Liver (tissue), 3 donors: ENCODE data around the gene NUP205.

Experiments used
- EGR1 ChIP-seq, 2 donors: IDR thresholded peaks; 2 replicates each; pipeline ENCODE4 v1.6.1; 2016 to 2018; ENCODE audit warnings: antibody characterized with exemption in 2 of 2, low read depth in 2 of 2
- GABPA ChIP-seq, 2 donors: IDR thresholded peaks in 1 of 2; conservative IDR thresholded peaks in 1 of 2; 2 replicates each; pipeline ENCODE4 v1.6.1; 2016; ENCODE audit warnings: antibody characterized with exemption in 2 of 2, mild to moderate bottlenecking in 1 of 2, moderate library complexity in 1 of 2
- HNF4G ChIP-seq: IDR thresholded peaks from 2 replicates; pipeline ENCODE4 v1.6.1; 2016; ENCODE audit warnings: antibody characterized with exemption
- RAD21 ChIP-seq, 2 donors: IDR thresholded peaks; 2 replicates each; pipeline ENCODE4 v1.6.1; 2016; ENCODE audit warnings: antibody characterized with exemption in 2 of 2, mild to moderate bottlenecking in 2 of 2
- YY1 ChIP-seq: IDR thresholded peaks from 2 replicates; pipeline ENCODE4 v1.6.1; 2016; ENCODE audit warnings: antibody characterized with exemption, mild to moderate bottlenecking
- TF ChIP-seq, protein P1 (sequence below): fragments of 150-350 bp; IDR thresholded peaks from 2 replicates; pipeline ENCODE4 v1.5.1; 2017; ENCODE audit warnings: improper control_type of control experiment, low read depth, low read length; ENCODE audit not compliant: missing input control
- donor health status: healthy.
- donor health status: healthy.

DNA sequence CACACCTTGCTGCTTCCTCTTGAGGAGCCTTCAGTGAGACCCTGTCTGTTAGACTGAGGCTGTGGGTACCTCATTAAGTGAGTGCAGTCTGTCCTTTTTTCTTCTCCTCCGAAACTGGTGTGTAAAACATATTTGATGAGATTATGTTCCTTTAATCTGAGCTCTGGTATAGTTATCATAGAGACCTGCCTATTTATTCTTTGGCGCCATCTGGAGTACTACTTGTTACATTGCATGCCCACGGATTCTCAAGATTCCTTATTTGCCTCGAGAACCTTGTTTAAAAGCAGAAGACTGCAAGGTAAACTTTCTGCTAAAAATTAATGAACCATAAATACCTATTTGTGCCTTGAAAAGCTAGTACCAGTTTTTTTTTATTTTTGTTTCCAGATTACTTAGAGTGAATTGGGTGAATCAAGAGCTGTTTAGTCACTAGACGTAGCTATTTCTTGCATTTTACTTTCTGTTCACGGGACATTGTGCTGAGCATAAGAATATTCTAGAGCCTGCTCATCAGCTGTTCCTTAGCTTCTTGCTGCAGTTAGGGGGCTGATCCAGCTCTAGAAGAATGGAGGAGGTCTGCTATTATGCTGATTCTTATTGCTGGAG, 87.7 kb downstream of the NUP205 start:
- TF ChIP-seq, protein P1, sequence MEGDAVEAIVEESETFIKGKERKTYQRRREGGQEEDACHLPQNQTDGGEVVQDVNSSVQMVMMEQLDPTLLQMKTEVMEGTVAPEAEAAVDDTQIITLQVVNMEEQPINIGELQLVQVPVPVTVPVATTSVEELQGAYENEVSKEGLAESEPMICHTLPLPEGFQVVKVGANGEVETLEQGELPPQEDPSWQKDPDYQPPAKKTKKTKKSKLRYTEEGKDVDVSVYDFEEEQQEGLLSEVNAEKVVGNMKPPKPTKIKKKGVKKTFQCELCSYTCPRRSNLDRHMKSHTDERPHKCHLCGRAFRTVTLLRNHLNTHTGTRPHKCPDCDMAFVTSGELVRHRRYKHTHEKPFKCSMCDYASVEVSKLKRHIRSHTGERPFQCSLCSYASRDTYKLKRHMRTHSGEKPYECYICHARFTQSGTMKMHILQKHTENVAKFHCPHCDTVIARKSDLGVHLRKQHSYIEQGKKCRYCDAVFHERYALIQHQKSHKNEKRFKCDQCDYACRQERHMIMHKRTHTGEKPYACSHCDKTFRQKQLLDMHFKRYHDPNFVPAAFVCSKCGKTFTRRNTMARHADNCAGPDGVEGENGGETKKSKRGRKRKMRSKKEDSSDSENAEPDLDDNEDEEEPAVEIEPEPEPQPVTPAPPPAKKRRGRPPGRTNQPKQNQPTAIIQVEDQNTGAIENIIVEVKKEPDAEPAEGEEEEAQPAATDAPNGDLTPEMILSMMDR, result peak; percentile 77
- TF ChIP-seq GABPA (IDR thresholded peaks at IDR 0.05 in 1 of 2, conservative IDR thresholded peaks at IDR 0.05 in 1 of 2), result no peak
- peak; percentile 80 to 87 for TF ChIP-seq RAD21 (IDR thresholded peaks at IDR 0.05)
- TF ChIP-seq HNF4G, result no peak
- no peak for TF ChIP-seq EGR1 (IDR thresholded peaks at IDR 0.05; ENCODE audit: low read depth in 2 of 2)
- no peak for TF ChIP-seq YY1
